ENCODE results near the gene CALU.

Gene CALU

DNA sequence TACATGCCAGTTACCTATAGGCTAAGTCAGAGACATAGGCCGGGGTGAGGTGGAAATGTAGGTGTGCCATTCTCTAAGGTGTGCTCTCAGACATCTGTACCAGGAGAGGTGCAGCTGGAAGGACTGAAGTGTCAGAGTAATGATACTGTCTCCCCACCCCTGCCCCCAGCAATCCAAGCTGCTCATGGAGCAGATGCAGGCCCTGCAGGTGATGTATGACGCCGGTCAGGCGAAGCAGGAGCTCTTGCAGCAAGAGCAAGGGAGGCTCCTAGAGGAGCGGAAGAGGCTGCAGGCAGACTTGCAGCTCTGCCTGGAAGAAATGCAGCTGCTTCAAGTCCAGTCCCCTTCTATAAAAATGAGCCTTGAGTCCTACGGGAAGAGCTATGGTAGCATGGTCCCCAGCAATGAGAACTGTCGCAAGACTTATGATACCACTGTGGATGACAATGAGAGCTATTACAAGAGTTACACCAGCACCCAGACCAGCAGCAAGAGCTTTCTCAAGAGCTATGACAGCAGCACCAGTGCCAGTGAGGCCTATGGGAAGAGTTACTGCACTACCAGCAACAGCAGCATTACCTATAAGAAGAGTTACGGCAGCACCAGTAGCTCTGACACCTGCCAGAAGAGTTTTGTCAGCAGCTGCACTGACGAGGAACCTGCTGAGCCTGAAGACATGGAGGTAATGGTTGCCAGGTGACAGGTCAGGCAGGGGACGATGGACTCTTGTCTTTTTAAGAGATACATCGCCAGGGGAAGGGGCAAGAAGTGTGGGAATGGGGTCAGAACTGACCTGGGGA is 72.7 kb downstream of the CALU start:
- peak overlapping the region; percentile 70 for H2AFZ ChIP-seq
- no peaks in the 10 kb centered on the region for H3K36me3 ChIP-seq (ENCODE audit: control insufficient read depth, insufficient read depth, low read length)
- no peak overlapping the region for H3K4me2 ChIP-seq (ENCODE audit: low read length)
- peak overlapping the region; percentile 74 for H3K27ac ChIP-seq
- no peaks in the 10 kb centered on the region for H3K79me2 ChIP-seq
- H3K4me1 ChIP-seq = peaks cover 58% of the 10 kb centered on the region
- H3K9me3 ChIP-seq (ENCODE audit: control insufficient read depth, low read length) = no peaks in the 10 kb centered on the region
- TF ChIP-seq CTCF (IDR thresholded peaks at IDR 0.05) = no peak
- no peak overlapping the region for H3K9ac ChIP-seq
- H3K4me3 ChIP-seq (ENCODE audit: low read depth, low read length) = no peak overlapping the region
- H3K27me3 ChIP-seq (ENCODE audit: control insufficient read depth, insufficient read depth, low read length) = no peaks in the 10 kb centered on the region

DNA sequence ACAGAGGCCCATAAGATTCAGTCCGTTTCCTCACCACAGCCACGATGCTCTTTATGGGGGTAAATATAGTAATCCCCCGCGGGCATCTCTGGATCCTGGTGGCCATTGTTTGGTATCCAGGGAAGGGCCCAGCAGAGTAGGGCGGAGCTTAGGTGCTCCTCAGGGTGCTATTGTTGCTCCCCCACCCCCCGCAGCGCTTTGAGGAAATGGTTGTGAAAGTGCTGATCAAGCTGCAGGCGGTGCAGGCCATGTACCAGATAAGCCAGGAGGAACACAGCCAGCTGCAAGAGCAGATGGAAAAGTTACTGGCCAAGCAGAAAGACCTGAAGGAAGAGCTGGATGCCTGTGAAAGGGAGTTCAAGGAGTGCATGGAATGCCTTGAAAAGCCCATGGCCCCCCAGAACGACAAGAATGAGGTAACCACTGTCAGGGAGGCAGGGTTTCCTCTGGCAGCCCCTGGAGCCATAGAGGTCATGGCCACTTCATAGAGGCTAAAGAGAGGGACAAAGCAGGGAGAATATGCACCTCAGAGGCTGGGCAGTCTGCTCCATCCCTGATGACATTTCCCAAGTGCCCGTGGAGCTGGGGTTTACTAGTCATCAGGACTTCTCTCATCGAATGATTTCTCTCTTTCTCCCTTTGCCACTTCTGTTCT is 73.5 kb downstream of the CALU start:
- peak overlapping the region; percentile 70 for H2AFZ ChIP-seq
- peak overlapping the region; percentile 14 for H3K4me2 ChIP-seq (ENCODE audit: low read length)
- no peak for TF ChIP-seq CTCF (IDR thresholded peaks at IDR 0.05)
- H3K9me3 ChIP-seq (ENCODE audit: control insufficient read depth, low read length) = no peaks in the 10 kb centered on the region
- no peaks in the 10 kb centered on the region for H3K79me2 ChIP-seq
- no peaks in the 10 kb centered on the region for H3K27me3 ChIP-seq (ENCODE audit: control insufficient read depth, insufficient read depth, low read length)
- H3K27ac ChIP-seq = peak overlapping the region; percentile 74
- no peaks in the 10 kb centered on the region for H3K36me3 ChIP-seq (ENCODE audit: control insufficient read depth, insufficient read depth, low read length)
- no peak overlapping the region for H3K9ac ChIP-seq
- H3K4me3 ChIP-seq (ENCODE audit: low read depth, low read length) = no peak overlapping the region
- H3K4me1 ChIP-seq = peaks cover 61% of the 10 kb centered on the region

GRCh38 chr7:128814499-128814898 is 75.3 kb downstream of the CALU start:
- H2AFZ ChIP-seq = peak overlapping the region; percentile 59
- no peaks in the 10 kb centered on the region for H3K9me3 ChIP-seq (ENCODE audit: control insufficient read depth, low read length)
- H3K4me1 ChIP-seq = peaks cover 61% of the 10 kb centered on the region
- TF ChIP-seq CTCF (IDR thresholded peaks at IDR 0.05) = no peak
- no peak overlapping the region for H3K4me2 ChIP-seq (ENCODE audit: low read length)
- no peaks in the 10 kb centered on the region for H3K79me2 ChIP-seq
- no peak overlapping the region for H3K27ac ChIP-seq
- H3K9ac ChIP-seq = no peak overlapping the region
- no peaks in the 10 kb centered on the region for H3K27me3 ChIP-seq (ENCODE audit: control insufficient read depth, insufficient read depth, low read length)
- H3K36me3 ChIP-seq (ENCODE audit: control insufficient read depth, insufficient read depth, low read length) = no peaks in the 10 kb centered on the region
- no peak overlapping the region for H3K4me3 ChIP-seq (ENCODE audit: low read depth, low read length)

DNA sequence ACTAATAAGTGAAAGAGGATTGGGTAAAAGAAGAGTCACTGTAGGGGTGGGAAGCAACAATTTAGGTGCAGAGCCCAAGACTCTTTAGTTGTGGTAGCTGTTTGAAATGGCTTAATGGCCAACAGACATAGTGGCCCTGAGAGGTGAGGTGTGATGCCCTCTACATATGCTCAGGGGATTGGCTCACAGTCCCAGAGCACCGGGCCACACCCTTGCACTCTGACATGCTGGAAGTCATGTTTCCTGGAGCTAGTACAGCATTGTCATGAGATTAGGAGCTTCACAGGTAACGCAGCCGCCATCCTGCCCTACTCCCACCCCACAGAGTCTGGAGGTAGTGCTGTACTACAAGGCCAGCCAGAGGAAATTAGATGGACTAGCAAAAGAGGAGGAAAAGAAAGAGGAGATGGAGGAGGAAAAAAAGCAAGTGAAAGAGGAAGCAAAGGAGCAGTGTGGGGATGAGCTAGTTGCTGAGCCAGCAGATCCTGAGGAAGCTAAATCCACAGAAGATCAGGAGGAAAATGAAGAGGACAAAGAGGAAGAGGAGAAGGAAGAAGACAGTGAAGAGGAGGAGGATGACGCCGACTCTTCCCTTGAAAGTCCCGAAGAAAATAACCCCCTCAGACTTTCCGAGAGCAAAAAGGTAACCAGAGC is 76.3 kb downstream of the CALU start:
- H3K36me3 ChIP-seq (ENCODE audit: control insufficient read depth, insufficient read depth, low read length) = no peaks in the 10 kb centered on the region
- no peaks in the 10 kb centered on the region for H3K79me2 ChIP-seq
- no peak overlapping the region for H2AFZ ChIP-seq
- H3K4me2 ChIP-seq (ENCODE audit: low read length) = no peak overlapping the region
- H3K27ac ChIP-seq = no peak overlapping the region
- H3K9me3 ChIP-seq (ENCODE audit: control insufficient read depth, low read length) = no peaks in the 10 kb centered on the region
- peaks cover 58% of the 10 kb centered on the region for H3K4me1 ChIP-seq
- no peak overlapping the region for H3K4me3 ChIP-seq (ENCODE audit: low read depth, low read length)
- no peak for TF ChIP-seq CTCF (IDR thresholded peaks at IDR 0.05)
- H3K27me3 ChIP-seq (ENCODE audit: control insufficient read depth, insufficient read depth, low read length) = no peaks in the 10 kb centered on the region
- no peak overlapping the region for H3K9ac ChIP-seq
